IMR-90 (cell line): Measurements from ENCODE around the gene LYPD3.

ENCODE experiments used
- BHLHE40 ChIP-seq: fragments of 150-350 bp; IDR thresholded peaks from 2 replicates; pipeline ENCODE4 v1.6.1; 2016; ENCODE audit warnings: mild to moderate bottlenecking, low read depth, low read length
- CEBPB ChIP-seq: IDR thresholded peaks from 2 replicates; pipeline ENCODE4 v1.6.1; 2012; ENCODE audit warnings: low read depth, low read length, improper control_type of control experiment
- CTCF ChIP-seq: conservative IDR thresholded peaks from 2 replicates; pipeline ENCODE4 v1.5.1; 2012; ENCODE audit warnings: mild to moderate bottlenecking, low read depth, low read length, improper control_type of control experiment
- MAFK ChIP-seq: IDR thresholded peaks from 2 replicates; pipeline ENCODE4 v1.6.1; 2012; ENCODE audit warnings: low read depth, low read length, improper control_type of control experiment
- MAZ ChIP-seq: IDR thresholded peaks from 2 replicates; pipeline ENCODE4 v1.6.1; 2012; ENCODE audit warnings: low read depth, mild to moderate bottlenecking, low read length, improper control_type of control experiment, moderate library complexity, borderline replicate concordance
- MXI1 ChIP-seq: IDR thresholded peaks from 2 replicates; pipeline ENCODE4 v1.6.1; 2012; ENCODE audit warnings: low read depth, mild to moderate bottlenecking, low read length, moderate library complexity, borderline replicate concordance
- POLR2A ChIP-seq: IDR thresholded peaks from 2 replicates; pipeline ENCODE4 v1.6.1; 2012; ENCODE audit warnings: mild to moderate bottlenecking, low read depth, low read length
- RCOR1 ChIP-seq: IDR thresholded peaks from 2 replicates; pipeline ENCODE4 v1.6.1; 2012; ENCODE audit warnings: mild to moderate bottlenecking, low read length, improper control_type of control experiment; ENCODE audit not compliant: insufficient replicate concordance
- RFX5 ChIP-seq: IDR thresholded peaks from 2 replicates; pipeline ENCODE4 v1.8.0; 2012; ENCODE audit warnings: low read depth, mild to moderate bottlenecking, low read length, moderate library complexity

- TF ChIP-seq CEBPB: no peak
- no peak for TF ChIP-seq MXI1
- TF ChIP-seq CTCF: no peak
- no peak for TF ChIP-seq MAZ
- TF ChIP-seq POLR2A: no peak
- TF ChIP-seq RFX5: no peak
- TF ChIP-seq RCOR1: no peak
- no peak for TF ChIP-seq MAFK
- no peak for TF ChIP-seq BHLHE40
Measured at GRCh38 chr19:43439032-43439708, 26.2 kb downstream of the LYPD3 start.
